PC-3 (cell line): ENCODE results near the gene OR5H6. TPM values are rescaled to one million over a fixed set of nuclear protein-coding genes. Genes with fewer than 3 reads are reported as not detected.

ENCODE experiments used
- ATAC-seq: fragments of 200-7000 bp; cut with Tn5 transposase; 2 replicates; pipeline ENCODE4 v1.9.1; 2020; ENCODE audit warnings: mild to moderate bottlenecking, moderate library complexity
- BruUV-seq: library from RNA; stranded (reverse); fragments of 400-500 nt; replicated peaks from 2 replicates; lab custom pipeline; 2021; lab: Mats Ljungman, UMichigan
- CTCF ChIA-PET: fragments of 300-600 bp; sonication (Branson Sonifier 250); formaldehyde crosslinking; loops from one replicate; lab custom pipeline; 2022; ENCODE audit warnings: antibody characterized with exemption; lab: Charles Lee
- POLR2A ChIA-PET: fragments of 300-600 bp; sonication (Branson Sonifier 250); formaldehyde crosslinking; loops from one replicate; lab custom pipeline; 2022; ENCODE audit warnings: antibody characterized with exemption; ENCODE audit not compliant: unreplicated experiment; lab: Charles Lee
- DNase-seq: peaks from one replicate; pipeline ENCODE4 v3.0.0-alpha.2; 2015
- H2AFZ ChIP-seq: fragments of 300-600 bp; sonication (generic); 2 replicates; pipeline ENCODE4 v1.6.0; 2016; ENCODE audit warnings: antibody characterized with exemption, low read length
- H3F3A ChIP-seq: fragments of 300-600 bp; sonication (generic); one replicate; pipeline ENCODE4 v1.6.0; 2017; ENCODE audit warnings: antibody characterized with exemption, low read length, control low read depth, mild to moderate bottlenecking; ENCODE audit not compliant: unreplicated experiment
- H3K27ac ChIP-seq: fragments of 300-600 bp; sonication (generic); 2 replicates; pipeline ENCODE4 v1.5.1; 2016; ENCODE audit warnings: mild to moderate bottlenecking, low read length
- H3K27me3 ChIP-seq: fragments of 300-600 bp; sonication (generic); 2 replicates; pipeline ENCODE4 v1.6.1; 2016; ENCODE audit warnings: low read length, mixed read lengths
- H3K36me3 ChIP-seq: fragments of 300-600 bp; sonication (generic); 2 replicates; pipeline ENCODE4 v1.6.1; 2016; ENCODE audit warnings: low read depth, mixed run types, low read length, mixed read lengths
- H3K4me1 ChIP-seq: fragments of 300-600 bp; sonication (generic); 2 replicates; pipeline ENCODE4 v1.5.1; 2016; ENCODE audit warnings: low read length; ENCODE audit not compliant: insufficient read depth
- H3K4me2 ChIP-seq: fragments of 300-600 bp; sonication (generic); 2 replicates; pipeline ENCODE4 v1.6.0; 2016; ENCODE audit warnings: low read length
- H3K4me3 ChIP-seq: fragments of 300-600 bp; sonication (generic); 2 replicates; pipeline ENCODE4 v1.5.1; 2016; ENCODE audit warnings: mild to moderate bottlenecking, low read length, mixed read lengths
- H3K79me2 ChIP-seq: fragments of 300-600 bp; sonication (generic); 2 replicates; pipeline ENCODE4 v1.6.1; 2017; ENCODE audit warnings: low read length, mixed read lengths
- H3K9ac ChIP-seq: fragments of 300-600 bp; sonication (generic); 2 replicates; pipeline ENCODE4 v1.6.0; 2016; ENCODE audit warnings: mild to moderate bottlenecking, low read length
- H3K9me2 ChIP-seq: fragments of 300-600 bp; sonication (generic); replicated peaks from 2 replicates; pipeline ENCODE4 v1.6.1; 2016; ENCODE audit warnings: mixed run types, low read length, mixed read lengths
- H3K9me3 ChIP-seq: fragments of 300-600 bp; sonication (generic); 2 replicates; pipeline ENCODE4 v1.6.1; 2016; ENCODE audit warnings: low read length, mixed read lengths
- H4K20me1 ChIP-seq: fragments of 300-600 bp; sonication (generic); 2 replicates; pipeline ENCODE4 v1.6.1; 2016; ENCODE audit warnings: low read length, mixed read lengths
- CTCF ChIP-seq: fragments of 300-600 bp; sonication (generic); conservative IDR thresholded peaks from 2 replicates; pipeline ENCODE4 v1.5.1; 2017; ENCODE audit warnings: antibody characterized with exemption, low read depth, mild to moderate bottlenecking, low read length
- EZH2 ChIP-seq: fragments of 300-600 bp; sonication (generic); IDR thresholded peaks from one replicate; pipeline ENCODE4 v1.6.1; 2017; ENCODE audit warnings: antibody characterized with exemption, mild to moderate bottlenecking, low read length; ENCODE audit not compliant: unreplicated experiment
- EZH2phosphoT487 ChIP-seq: fragments of 300-600 bp; sonication (generic); IDR thresholded peaks from 2 replicates; pipeline ENCODE4 v1.6.1; 2018; ENCODE audit warnings: mild to moderate bottlenecking, antibody characterized with exemption, low read length, borderline replicate concordance
- intact Hi-C: fragments of 100-400 bp; cut with micrococcal nuclease; formaldehyde crosslinking; loops from 2 replicates; pipeline ENCODE4 v1.9.0; 2023
- total RNA-seq: library from RNA; depleted of rRNA; stranded (reverse); fragments of >200 nt; gene quantifications from 2 replicates; pipeline ENCODE4 v1.2.3, GENCODE V29; 2014

The OR5H6 gene
- total RNA-seq, 1 experiment from 2014 or later = not detected

GRCh38 chr3:98232489-98232888, 31.6 kb upstream of the OR5H6 start:
- Histone ChIP-seq H3K36me3 (no peaks in the 10 kb centered on the region), H4K20me1 (no peaks in the 10 kb centered on the region), H3K4me2 (no peak overlapping the region), H3K9ac (no peak overlapping the region), H3K27me3 (peaks cover 18% of the 10 kb centered on the region; the same call in 1 of the 2 replicates), H3K4me1 (no peaks in the 10 kb centered on the region), H3K27ac (no peak overlapping the region), H3K4me3 (no peak overlapping the region), H3K9me2 (no peaks in the 10 kb centered on the region), H3K9me3 (no peaks in the 10 kb centered on the region), H2AFZ (no peak overlapping the region), H3K79me2 (no peaks in the 10 kb centered on the region), H3F3A (no peaks in the 10 kb centered on the region)
- TF ChIP-seq CTCF (no peak), EZH2 (no peak), EZH2phosphoT487 (no peak)
- intact Hi-C loops = no loop called here
- ChIA-PET POLR2A (no interaction called here), CTCF (no interaction called here)
- ATAC-seq (no peak), DNase-seq (no peak)
- BruUV-seq = no TSS peak

- H2AFZ ChIP-seq = no peak overlapping the region
- CTCF ChIA-PET = no interaction called here
Measured at GRCh38 chr3:98233468-98233867, 30.6 kb upstream of the OR5H6 start.

More at GRCh38 chr3:98233468-98233867, 30.6 kb upstream of the OR5H6 start:
- H3K27me3 ChIP-seq = peaks cover 16% of the 10 kb centered on the region; the same call in 1 of the 2 replicates
- no peaks in the 10 kb centered on the region for H3K9me2 ChIP-seq
- H3F3A ChIP-seq = no peaks in the 10 kb centered on the region
- TF ChIP-seq EZH2phosphoT487 (no peak), CTCF (no peak), EZH2 (no peak)
- H3K9ac ChIP-seq = no peak overlapping the region
- no TSS peak for BruUV-seq
- ATAC-seq (no peak), DNase-seq (no peak)
- H3K36me3 ChIP-seq = no peaks in the 10 kb centered on the region
- H3K4me3 ChIP-seq = no peak overlapping the region
- POLR2A ChIA-PET = no interaction called here
- H3K4me2 ChIP-seq = no peak overlapping the region
- H3K27ac ChIP-seq = no peak overlapping the region
- H3K4me1 ChIP-seq = no peaks in the 10 kb centered on the region
- no peaks in the 10 kb centered on the region for H3K79me2 ChIP-seq
- intact Hi-C loops = no loop called here
- no peaks in the 10 kb centered on the region for H3K9me3 ChIP-seq
- no peaks in the 10 kb centered on the region for H4K20me1 ChIP-seq
